ENCODE data around the gene SAPCD2. TPM values are rescaled to one million over a fixed set of nuclear protein-coding genes. Genes with fewer than 3 reads are reported as not detected.

The SAPCD2 gene
- total and polyA plus RNA-seq, 2 of the 8 experiments (the other 6 are each of a cell fraction or from before 2014, with no cell fraction given) = 12.7 to 32.1 TPM

- TF ChIP-seq SAP30 (IDR thresholded peaks at IDR 0.05; ENCODE audit: insufficient read depth, insufficient replicate concordance, low read length) (no peak), SIRT6 (IDR thresholded peaks at IDR 0.05; ENCODE audit: low read length) (no peak), JUN (IDR thresholded peaks at IDR 0.05; ENCODE audit: low read depth, low read length) (no peak), EZH2 (IDR thresholded peaks at IDR 0.05; ENCODE audit: low read depth, low read length, severe bottlenecking) (no peak), CHD7 (IDR thresholded peaks at IDR 0.05; ENCODE audit: insufficient replicate concordance, low read length) (no peak), GABPA (IDR thresholded peaks at IDR 0.05; ENCODE audit: borderline replicate concordance, insufficient read depth, low read length) (no peak), GTF2F1 (IDR thresholded peaks at IDR 0.05; ENCODE audit: borderline replicate concordance, low read depth, low read length) (no peak), SIX5 (IDR thresholded peaks at IDR 0.05; ENCODE audit: low read depth, low read length) (no peak)
These were observed 6.3 kb upstream of the SAPCD2 start (continued) for GRCh38 chr9:137076636-137077009.
